ENCODE data around the gene COL13A1. TPM values are rescaled to one million over a fixed set of nuclear protein-coding genes. Genes with fewer than 3 reads are reported as not detected.

Gene COL13A1
- total and polyA plus RNA-seq, 2 of the 8 experiments (the other 6 are each of a cell fraction or from before 2014, with no cell fraction given), result 2.6 to 5.2 TPM

GRCh38 chr10:69769395-69769992 lies 32.2 kb upstream of the COL13A1 start:
- no peak overlapping the region for H3K4me2 ChIP-seq (ENCODE audit: insufficient read depth in 1 of 2, low read depth in 2 of 2, low read length in 2 of 2)
- H2BK120ac ChIP-seq (replicated peaks; ENCODE audit: low read depth, low read length), result no peak overlapping the region
- H3K27me3 ChIP-seq (replicated peaks in 1 of 4; ENCODE audit: control insufficient read depth in 3 of 4, extremely low read depth in 1 of 4, insufficient read depth in 3 of 4, low read length in 3 of 4), result peaks cover 0 to 5% (median 0%) of the 10 kb centered on the region in 4 experiments; a peak in 1 of 7 replicates
- H2BK5ac ChIP-seq (ENCODE audit: low read depth, low read length), result 0 out of 2 replicates have a peak overlapping the region, but pooled peaks have one; percentile 24
- 0 out of 2 replicates have a peak overlapping the region, but pooled peaks have one; percentile 19 for H3K18ac ChIP-seq (ENCODE audit: extremely low read depth, low read length)
- H4K91ac ChIP-seq (replicated peaks; ENCODE audit: insufficient read length, low read length), result no peak overlapping the region
- peak overlapping the region; percentile 80; the same call in 1 of the 2 replicates for H2BK12ac ChIP-seq (ENCODE audit: low read depth, low read length)
- no peak overlapping the region for H4K5ac ChIP-seq (ENCODE audit: insufficient read length, low read depth, low read length)
- peak overlapping the region; percentile 20; the same call in 1 of the 2 replicates for H2AK5ac ChIP-seq (ENCODE audit: low read depth, low read length)
- CTCF ChIA-PET (ENCODE audit: partially characterized antibody), result interaction anchor here (0.6 to 41.3 kb wide), 15 partner anchors 11 to 189 kb away, joined by 3 to 958 read pairs (median 5); partner anchors contain the start of gene COL13A1
- WGBS, 2 experiments (ENCODE audit: extremely low coverage in 1 of 2, insufficient coverage in 1 of 2, insufficient read length in 1 of 2, insufficient replicate concordance in 2 of 2, low coverage in 1 of 2, low lambda C conversion rate in 2 of 2, missing lambda C conversion rate in 1 of 2), result 75% methylated on average over 10 of the region's 10 CpGs; no CpG with 5 or more reads in 1 of the 2 experiments
- FAIRE-seq (peak; percentile 24), DNase-seq (ENCODE audit: low read depth in 1 of 2, low spot score in 2 of 2) (peak; percentile 34 to 65)
- H3K14ac ChIP-seq (ENCODE audit: insufficient read length), result no peak overlapping the region
- H3K23ac ChIP-seq (ENCODE audit: insufficient read length), result no peak overlapping the region
- H3K56ac ChIP-seq (replicated peaks; ENCODE audit: insufficient read length, low read depth, low read length), result no peak overlapping the region
- peaks cover 2 to 3% of the 10 kb centered on the region in 2 experiments; a peak in 1 of 4 replicates for H3K9me3 ChIP-seq (ENCODE audit: insufficient read depth in 2 of 2, low read depth in 1 of 2, low read length in 1 of 2)
- H3K27ac ChIP-seq (ENCODE audit: low read depth, low read length), result no peak overlapping the region
- H3K79me1 ChIP-seq (ENCODE audit: low read depth, low read length), result no peaks in the 10 kb centered on the region
- 0 out of 2 replicates have a peak overlapping the region, but pooled peaks have one; percentile 83 for H2BK15ac ChIP-seq (ENCODE audit: low read length)
- H3K4me1 ChIP-seq (replicated peaks in 1 of 4; ENCODE audit: control insufficient read depth in 3 of 4, insufficient read depth in 4 of 4, low read length in 3 of 4), result peaks cover 0 to 11% (median 3%) of the 10 kb centered on the region in 4 experiments; a peak in 4 of 7 replicates
- 0 out of 2 replicates have a peak overlapping the region, but pooled peaks have one; percentile 43 for H2BK20ac ChIP-seq (ENCODE audit: low read length)
- H3K4me3 ChIP-seq (ENCODE audit: extremely low read depth in 1 of 4, insufficient read depth in 2 of 4, low read depth in 3 of 4, low read length in 4 of 4), result no peak overlapping the region
- H4K8ac ChIP-seq (ENCODE audit: extremely low read depth, insufficient read depth, low read length), result peak overlapping the region; percentile 45; the same call in 1 of the 2 replicates
- no peaks in the 10 kb centered on the region for H3K79me2 ChIP-seq (ENCODE audit: control insufficient read depth in 1 of 2, insufficient read depth in 2 of 2, low read length in 2 of 2)
- H4K20me1 ChIP-seq (replicated peaks in 1 of 2; ENCODE audit: control insufficient read depth in 1 of 2, insufficient read depth in 2 of 2, low read length in 2 of 2), result peaks cover 0 to 2% of the 10 kb centered on the region in 2 experiments
- H3K9ac ChIP-seq (replicated peaks in 1 of 4; ENCODE audit: extremely low read depth in 1 of 4, low read depth in 3 of 4, low read length in 3 of 4), result no peak overlapping the region
- POLR2A ChIA-PET (ENCODE audit: partially characterized antibody), result interaction anchor here (0.7 kb wide), 1 partner anchor 39 kb away, joined by 4 read pairs; no protein-coding TSS in a partner anchor
- no peak overlapping the region; the same call in 1 of the 2 replicates for H2AFZ ChIP-seq (ENCODE audit: low read length)
- H3K36me3 ChIP-seq (ENCODE audit: control insufficient read depth in 2 of 4, insufficient read depth in 4 of 4, low read length in 3 of 4), result no peaks in the 10 kb centered on the region
- H3K4ac ChIP-seq (replicated peaks; ENCODE audit: insufficient read length, low read depth, low read length), result no peak overlapping the region
- no peaks in the 10 kb centered on the region for H3K23me2 ChIP-seq (ENCODE audit: low read depth, low read length)
- TF ChIP-seq JUN (IDR thresholded peaks at IDR 0.05; ENCODE audit: low read depth, low read length) (peak; percentile 91), EGR1 (IDR thresholded peaks at IDR 0.05; ENCODE audit: borderline replicate concordance, low read depth, low read length) (no peak), FOSL1 (IDR thresholded peaks at IDR 0.05; ENCODE audit: insufficient read depth, low read depth, low read length) (peak; percentile 66; the same call in 1 of the 2 replicates), EZH2 (IDR thresholded peaks at IDR 0.05; ENCODE audit: low read depth, low read length, severe bottlenecking) (no peak), SP2 (IDR thresholded peaks at IDR 0.05; ENCODE audit: low read length) (no peak), TEAD4 (IDR thresholded peaks at IDR 0.05; ENCODE audit: low read depth, low read length) (peak; percentile 95), SIN3A (conservative IDR thresholded peaks at IDR 0.05 in 1 of 2, IDR thresholded peaks at IDR 0.05 in 1 of 2; ENCODE audit: low read depth in 1 of 2, low read length in 2 of 2) (no peak), KDM1A (IDR thresholded peaks at IDR 0.05; ENCODE audit: borderline replicate concordance, low read length) (no peak), KDM5A (IDR thresholded peaks at IDR 0.05; ENCODE audit: low read length) (no peak), RFX5 (IDR thresholded peaks at IDR 0.05; ENCODE audit: borderline replicate concordance, low read depth, low read length) (no peak), JUND (IDR thresholded peaks at IDR 0.05; ENCODE audit: low read length) (peak; percentile 99)

Data from H1 (cell line).